Ishikawa (cell line): Measurements from ENCODE around the gene NKD1.

ENCODE experiments used
- EP300 ChIP-seq: IDR thresholded peaks from 2 replicates; pipeline ENCODE4 v1.6.1; 2012; ENCODE audit warnings: borderline replicate concordance
- TAF1 ChIP-seq: IDR thresholded peaks from 2 replicates; pipeline ENCODE4 v1.6.1; 2012; ENCODE audit warnings: low read depth, mild to moderate bottlenecking
- TF ChIP-seq, protein P1 (sequence below): IDR thresholded peaks from 2 replicates; pipeline ENCODE4 v1.6.1; 2012; ENCODE audit warnings: low read depth, mild to moderate bottlenecking
- TF ChIP-seq, protein P2 (sequence below): IDR thresholded peaks from 2 replicates; pipeline ENCODE4 v1.6.1; 2012
- TF ChIP-seq, protein P3 (sequence below): IDR thresholded peaks from 2 replicates; pipeline ENCODE4 v1.6.1; 2012

- TF ChIP-seq, protein P1, sequence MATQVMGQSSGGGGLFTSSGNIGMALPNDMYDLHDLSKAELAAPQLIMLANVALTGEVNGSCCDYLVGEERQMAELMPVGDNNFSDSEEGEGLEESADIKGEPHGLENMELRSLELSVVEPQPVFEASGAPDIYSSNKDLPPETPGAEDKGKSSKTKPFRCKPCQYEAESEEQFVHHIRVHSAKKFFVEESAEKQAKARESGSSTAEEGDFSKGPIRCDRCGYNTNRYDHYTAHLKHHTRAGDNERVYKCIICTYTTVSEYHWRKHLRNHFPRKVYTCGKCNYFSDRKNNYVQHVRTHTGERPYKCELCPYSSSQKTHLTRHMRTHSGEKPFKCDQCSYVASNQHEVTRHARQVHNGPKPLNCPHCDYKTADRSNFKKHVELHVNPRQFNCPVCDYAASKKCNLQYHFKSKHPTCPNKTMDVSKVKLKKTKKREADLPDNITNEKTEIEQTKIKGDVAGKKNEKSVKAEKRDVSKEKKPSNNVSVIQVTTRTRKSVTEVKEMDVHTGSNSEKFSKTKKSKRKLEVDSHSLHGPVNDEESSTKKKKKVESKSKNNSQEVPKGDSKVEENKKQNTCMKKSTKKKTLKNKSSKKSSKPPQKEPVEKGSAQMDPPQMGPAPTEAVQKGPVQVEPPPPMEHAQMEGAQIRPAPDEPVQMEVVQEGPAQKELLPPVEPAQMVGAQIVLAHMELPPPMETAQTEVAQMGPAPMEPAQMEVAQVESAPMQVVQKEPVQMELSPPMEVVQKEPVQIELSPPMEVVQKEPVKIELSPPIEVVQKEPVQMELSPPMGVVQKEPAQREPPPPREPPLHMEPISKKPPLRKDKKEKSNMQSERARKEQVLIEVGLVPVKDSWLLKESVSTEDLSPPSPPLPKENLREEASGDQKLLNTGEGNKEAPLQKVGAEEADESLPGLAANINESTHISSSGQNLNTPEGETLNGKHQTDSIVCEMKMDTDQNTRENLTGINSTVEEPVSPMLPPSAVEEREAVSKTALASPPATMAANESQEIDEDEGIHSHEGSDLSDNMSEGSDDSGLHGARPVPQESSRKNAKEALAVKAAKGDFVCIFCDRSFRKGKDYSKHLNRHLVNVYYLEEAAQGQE: no peak
- TF ChIP-seq TAF1 (no peak), EP300 (no peak)
- TF ChIP-seq, protein P2, sequence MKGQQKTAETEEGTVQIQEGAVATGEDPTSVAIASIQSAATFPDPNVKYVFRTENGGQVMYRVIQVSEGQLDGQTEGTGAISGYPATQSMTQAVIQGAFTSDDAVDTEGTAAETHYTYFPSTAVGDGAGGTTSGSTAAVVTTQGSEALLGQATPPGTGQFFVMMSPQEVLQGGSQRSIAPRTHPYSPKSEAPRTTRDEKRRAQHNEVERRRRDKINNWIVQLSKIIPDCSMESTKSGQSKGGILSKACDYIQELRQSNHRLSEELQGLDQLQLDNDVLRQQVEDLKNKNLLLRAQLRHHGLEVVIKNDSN: no peak
- TF ChIP-seq, protein P3, sequence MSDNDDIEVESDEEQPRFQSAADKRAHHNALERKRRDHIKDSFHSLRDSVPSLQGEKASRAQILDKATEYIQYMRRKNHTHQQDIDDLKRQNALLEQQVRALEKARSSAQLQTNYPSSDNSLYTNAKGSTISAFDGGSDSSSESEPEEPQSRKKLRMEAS: no peak
Measured at GRCh38 chr16:50601341-50601740, 53.1 kb downstream of the NKD1 start.
